WTC11 (cell line): ENCODE data around the gene CT47C1. TPM values are rescaled to one million over a fixed set of nuclear protein-coding genes. Genes with fewer than 3 reads are reported as not detected.

Source experiments
- ATAC-seq: fragments of 200-7000 bp; cut with Tn5 transposase; 2 replicates; pipeline ENCODE4 v1.10.0; 2021; ENCODE audit warnings: mild to moderate bottlenecking, moderate library complexity
- CTCF ChIA-PET: fragments of 300-600 bp; sonication (Branson Sonifier 250); formaldehyde crosslinking; loops from one replicate; lab custom pipeline; 2021; ENCODE audit warnings: antibody characterized with exemption; lab: Charles Lee
- POLR2A ChIA-PET: fragments of 350-600 bp; sonication (Branson Sonifier 250); formaldehyde crosslinking; loops from one replicate; lab custom pipeline; 2021; ENCODE audit warnings: antibody characterized with exemption; lab: Charles Lee
- DNase-seq: peaks from one replicate; pipeline ENCODE4 v3.0.0; 2021; ENCODE audit warnings: low spot score
- H3K27ac Mint-ChIP-seq: 2 replicates; pipeline ENCODE4 v1.8.0; 2021; ENCODE audit warnings: mixed read lengths
- H3K27me3 Mint-ChIP-seq: 2 replicates; pipeline ENCODE4 v1.8.0; 2021; ENCODE audit warnings: low read depth, mild to moderate bottlenecking, moderate library complexity, mixed read lengths
- H3K36me3 Mint-ChIP-seq: 2 replicates; pipeline ENCODE4 v1.8.0; 2021; ENCODE audit warnings: mixed read lengths
- H3K4me1 Mint-ChIP-seq: 2 replicates; pipeline ENCODE4 v1.8.0; 2022; ENCODE audit warnings: mixed read lengths
- H3K4me3 Mint-ChIP-seq: 2 replicates; pipeline ENCODE4 v1.8.0; 2021; ENCODE audit warnings: mild to moderate bottlenecking, moderate library complexity, mixed read lengths
- H3K9me3 Mint-ChIP-seq: 2 replicates; pipeline ENCODE4 v1.8.0; 2021; ENCODE audit warnings: mixed read lengths
- ARID4B ChIP-seq: sonication (generic); formaldehyde crosslinking; IDR thresholded peaks from 2 replicates; pipeline ENCODE4 v1.8.0; 2023; ENCODE audit warnings: missing genetic modification reagents, mild to moderate bottlenecking, borderline replicate concordance
- ETV6 ChIP-seq: sonication (generic); formaldehyde crosslinking; IDR thresholded peaks from 2 replicates; pipeline ENCODE4 v1.8.1; 2022; ENCODE audit warnings: mild to moderate bottlenecking, missing genetic modification reagents
- FOXK1 ChIP-seq: sonication (generic); formaldehyde crosslinking; IDR thresholded peaks from 2 replicates; pipeline ENCODE4 v1.8.0; 2022; ENCODE audit warnings: mild to moderate bottlenecking, moderate library complexity, missing genetic modification reagents
- KAT7 ChIP-seq: sonication (generic); formaldehyde crosslinking; IDR thresholded peaks from 2 replicates; pipeline ENCODE4 v1.8.1; 2023; ENCODE audit warnings: missing genetic modification reagents, mild to moderate bottlenecking, borderline replicate concordance
- NR1H2 ChIP-seq: sonication (generic); formaldehyde crosslinking; IDR thresholded peaks from 2 replicates; pipeline ENCODE4 v1.9.0; 2021; ENCODE audit warnings: mild to moderate bottlenecking, moderate library complexity, missing genetic modification reagents
- TCF7 ChIP-seq: sonication (generic); formaldehyde crosslinking; IDR thresholded peaks from 2 replicates; pipeline ENCODE4 v1.8.0; 2022; ENCODE audit warnings: mild to moderate bottlenecking, low read depth, missing genetic modification reagents, moderate library complexity
- TP53 ChIP-seq: sonication (generic); formaldehyde crosslinking; IDR thresholded peaks from 2 replicates; pipeline ENCODE4 v1.8.1; 2023; ENCODE audit warnings: mild to moderate bottlenecking, missing genetic modification reagents
- ZMAT4 ChIP-seq: fragments of 250-450 bp; sonication (Bioruptor Pico); IDR thresholded peaks from 2 replicates; pipeline ENCODE4 v1.9.0; 2021; ENCODE audit warnings: mild to moderate bottlenecking
- ZNF121 ChIP-seq: sonication (generic); formaldehyde crosslinking; IDR thresholded peaks from 2 replicates; pipeline ENCODE4 v1.8.0; 2023; ENCODE audit warnings: missing genetic modification reagents
- ZNF263 ChIP-seq: sonication (generic); formaldehyde crosslinking; IDR thresholded peaks from 2 replicates; pipeline ENCODE4 v1.8.1; 2022; ENCODE audit warnings: low read depth, mild to moderate bottlenecking, moderate library complexity, missing genetic modification reagents
- ZNF423 ChIP-seq: fragments of 250-450 bp; sonication (Bioruptor Pico); IDR thresholded peaks from 2 replicates; pipeline ENCODE4 v2.1.2; 2022; ENCODE audit warnings: mild to moderate bottlenecking, moderate library complexity
- ZNF671 ChIP-seq: fragments of 250-450 bp; sonication (Bioruptor Pico); IDR thresholded peaks from 2 replicates; pipeline ENCODE4 v1.8.0; 2021; ENCODE audit warnings: mild to moderate bottlenecking
- total RNA-seq: library from RNA; stranded (reverse); gene quantifications from 3 replicates; pipeline ENCODE4 v1.2.3, GENCODE V29; 2021
- TF ChIP-seq, protein P1 (sequence below): sonication (generic); formaldehyde crosslinking; IDR thresholded peaks from 2 replicates; pipeline ENCODE4 v1.8.1; 2022; ENCODE audit warnings: low read depth, mild to moderate bottlenecking, moderate library complexity, missing genetic modification reagents, borderline replicate concordance
- TF ChIP-seq, protein P2 (sequence below): sonication (generic); formaldehyde crosslinking; IDR thresholded peaks from 2 replicates; pipeline ENCODE4 v1.8.0; 2022; ENCODE audit warnings: missing genetic modification reagents
- TF ChIP-seq, protein P3 (sequence below): fragments of 250-450 bp; sonication (Bioruptor Pico); IDR thresholded peaks from 2 replicates; pipeline ENCODE4 v1.8.0; 2021; ENCODE audit warnings: mild to moderate bottlenecking
- TF ChIP-seq, protein P4 (sequence below): fragments of 250-450 bp; sonication (Bioruptor Pico); IDR thresholded peaks from 2 replicates; pipeline ENCODE4 v2.1.2; 2022; ENCODE audit warnings: mild to moderate bottlenecking, moderate library complexity
- TF ChIP-seq, protein P5 (sequence below): sonication (generic); formaldehyde crosslinking; conservative IDR thresholded peaks from 2 replicates; pipeline ENCODE4 v1.8.1; 2023; ENCODE audit warnings: mild to moderate bottlenecking, low read depth, missing genetic modification reagents, moderate library complexity
- TF ChIP-seq, protein P6 (sequence below): sonication (generic); formaldehyde crosslinking; IDR thresholded peaks from 2 replicates; pipeline ENCODE4 v1.8.1; 2023; ENCODE audit warnings: mild to moderate bottlenecking, moderate library complexity, missing genetic modification reagents

The CT47C1 gene
- total RNA-seq, 1 experiment from 2014 or later: not detected

DNA sequence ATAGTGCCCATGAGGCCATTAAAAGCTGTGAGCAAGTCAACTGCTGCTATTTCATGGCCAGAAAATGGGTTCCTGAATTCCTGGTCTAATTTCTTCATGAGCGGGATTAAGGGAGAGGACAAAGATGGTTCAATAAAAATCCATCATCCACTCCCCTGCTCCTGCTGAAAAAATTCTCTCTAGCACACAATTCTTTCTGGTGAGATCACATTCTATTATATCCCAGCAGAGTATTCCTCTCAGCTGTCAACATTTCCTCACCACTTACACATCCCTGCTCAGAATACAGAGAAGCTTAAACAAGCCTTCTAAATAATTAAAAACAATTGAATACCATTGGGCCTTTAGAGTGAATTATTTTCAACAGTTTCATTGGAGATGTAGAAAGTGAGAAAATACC, 9.5 kb downstream of the CT47C1 start:
- DNase-seq (no peak), ATAC-seq (no peak)
- Mint-ChIP-seq H3K9me3 (no peaks in the 10 kb centered on the region), H3K4me3 (no peak overlapping the region), H3K27ac (no peak overlapping the region), H3K27me3 (peaks cover 7% of the 10 kb centered on the region; the same call in 1 of the 2 replicates), H3K4me1 (no peaks in the 10 kb centered on the region), H3K36me3 (no peaks in the 10 kb centered on the region)
- no peak for TF ChIP-seq TP53 (CRISPR knock-in tag)
- no peak for TF ChIP-seq ARID4B
- TF ChIP-seq ETV6 (CRISPR knock-in tag): no peak
- no peak for TF ChIP-seq KAT7 (CRISPR knock-in tag)
- TF ChIP-seq FOXK1 (CRISPR knock-in tag): no peak
- TF ChIP-seq, protein P1, sequence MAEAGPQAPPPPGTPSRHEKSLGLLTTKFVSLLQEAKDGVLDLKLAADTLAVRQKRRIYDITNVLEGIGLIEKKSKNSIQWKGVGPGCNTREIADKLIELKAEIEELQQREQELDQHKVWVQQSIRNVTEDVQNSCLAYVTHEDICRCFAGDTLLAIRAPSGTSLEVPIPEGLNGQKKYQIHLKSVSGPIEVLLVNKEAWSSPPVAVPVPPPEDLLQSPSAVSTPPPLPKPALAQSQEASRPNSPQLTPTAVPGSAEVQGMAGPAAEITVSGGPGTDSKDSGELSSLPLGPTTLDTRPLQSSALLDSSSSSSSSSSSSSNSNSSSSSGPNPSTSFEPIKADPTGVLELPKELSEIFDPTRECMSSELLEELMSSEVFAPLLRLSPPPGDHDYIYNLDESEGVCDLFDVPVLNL: no peak
- TF ChIP-seq ZNF423 (CRISPR knock-in tag): no peak
- TF ChIP-seq, protein P2, sequence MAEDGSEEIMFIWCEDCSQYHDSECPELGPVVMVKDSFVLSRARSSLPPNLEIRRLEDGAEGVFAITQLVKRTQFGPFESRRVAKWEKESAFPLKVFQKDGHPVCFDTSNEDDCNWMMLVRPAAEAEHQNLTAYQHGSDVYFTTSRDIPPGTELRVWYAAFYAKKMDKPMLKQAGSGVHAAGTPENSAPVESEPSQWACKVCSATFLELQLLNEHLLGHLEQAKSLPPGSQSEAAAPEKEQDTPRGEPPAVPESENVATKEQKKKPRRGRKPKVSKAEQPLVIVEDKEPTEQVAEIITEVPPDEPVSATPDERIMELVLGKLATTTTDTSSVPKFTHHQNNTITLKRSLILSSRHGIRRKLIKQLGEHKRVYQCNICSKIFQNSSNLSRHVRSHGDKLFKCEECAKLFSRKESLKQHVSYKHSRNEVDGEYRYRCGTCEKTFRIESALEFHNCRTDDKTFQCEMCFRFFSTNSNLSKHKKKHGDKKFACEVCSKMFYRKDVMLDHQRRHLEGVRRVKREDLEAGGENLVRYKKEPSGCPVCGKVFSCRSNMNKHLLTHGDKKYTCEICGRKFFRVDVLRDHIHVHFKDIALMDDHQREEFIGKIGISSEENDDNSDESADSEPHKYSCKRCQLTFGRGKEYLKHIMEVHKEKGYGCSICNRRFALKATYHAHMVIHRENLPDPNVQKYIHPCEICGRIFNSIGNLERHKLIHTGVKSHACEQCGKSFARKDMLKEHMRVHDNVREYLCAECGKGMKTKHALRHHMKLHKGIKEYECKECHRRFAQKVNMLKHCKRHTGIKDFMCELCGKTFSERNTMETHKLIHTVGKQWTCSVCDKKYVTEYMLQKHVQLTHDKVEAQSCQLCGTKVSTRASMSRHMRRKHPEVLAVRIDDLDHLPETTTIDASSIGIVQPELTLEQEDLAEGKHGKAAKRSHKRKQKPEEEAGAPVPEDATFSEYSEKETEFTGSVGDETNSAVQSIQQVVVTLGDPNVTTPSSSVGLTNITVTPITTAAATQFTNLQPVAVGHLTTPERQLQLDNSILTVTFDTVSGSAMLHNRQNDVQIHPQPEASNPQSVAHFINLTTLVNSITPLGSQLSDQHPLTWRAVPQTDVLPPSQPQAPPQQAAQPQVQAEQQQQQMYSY (CRISPR knock-in tag): no peak
- TF ChIP-seq, protein P3, sequence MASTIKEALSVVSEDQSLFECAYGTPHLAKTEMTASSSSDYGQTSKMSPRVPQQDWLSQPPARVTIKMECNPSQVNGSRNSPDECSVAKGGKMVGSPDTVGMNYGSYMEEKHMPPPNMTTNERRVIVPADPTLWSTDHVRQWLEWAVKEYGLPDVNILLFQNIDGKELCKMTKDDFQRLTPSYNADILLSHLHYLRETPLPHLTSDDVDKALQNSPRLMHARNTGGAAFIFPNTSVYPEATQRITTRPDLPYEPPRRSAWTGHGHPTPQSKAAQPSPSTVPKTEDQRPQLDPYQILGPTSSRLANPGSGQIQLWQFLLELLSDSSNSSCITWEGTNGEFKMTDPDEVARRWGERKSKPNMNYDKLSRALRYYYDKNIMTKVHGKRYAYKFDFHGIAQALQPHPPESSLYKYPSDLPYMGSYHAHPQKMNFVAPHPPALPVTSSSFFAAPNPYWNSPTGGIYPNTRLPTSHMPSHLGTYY (CRISPR knock-in tag): no peak
- no peak for TF ChIP-seq ZNF263 (CRISPR knock-in tag)
- TF ChIP-seq, protein P4, sequence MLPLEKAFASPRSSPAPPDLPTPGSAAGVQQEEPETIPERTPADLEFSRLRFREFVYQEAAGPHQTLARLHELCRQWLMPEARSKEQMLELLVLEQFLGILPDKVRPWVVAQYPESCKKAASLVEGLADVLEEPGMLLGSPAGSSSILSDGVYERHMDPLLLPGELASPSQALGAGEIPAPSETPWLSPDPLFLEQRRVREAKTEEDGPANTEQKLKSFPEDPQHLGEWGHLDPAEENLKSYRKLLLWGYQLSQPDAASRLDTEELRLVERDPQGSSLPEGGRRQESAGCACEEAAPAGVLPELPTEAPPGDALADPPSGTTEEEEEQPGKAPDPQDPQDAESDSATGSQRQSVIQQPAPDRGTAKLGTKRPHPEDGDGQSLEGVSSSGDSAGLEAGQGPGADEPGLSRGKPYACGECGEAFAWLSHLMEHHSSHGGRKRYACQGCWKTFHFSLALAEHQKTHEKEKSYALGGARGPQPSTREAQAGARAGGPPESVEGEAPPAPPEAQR: no peak
- TF ChIP-seq ZNF671 (CRISPR knock-in tag): no peak
- no peak for TF ChIP-seq TCF7 (CRISPR knock-in tag)
- TF ChIP-seq NR1H2: no peak
- ChIA-PET CTCF (no interaction called here), POLR2A (no interaction called here)

GRCh38 chrX:119084766-119085165, 12.0 kb downstream of the CT47C1 start:
- ATAC-seq: no peak
- Mint-ChIP-seq H3K27ac (no peak overlapping the region), H3K27me3 (peaks cover 22% of the 10 kb centered on the region), H3K36me3 (no peaks in the 10 kb centered on the region), H3K9me3 (no peaks in the 10 kb centered on the region), H3K4me3 (no peak overlapping the region), H3K4me1 (no peaks in the 10 kb centered on the region)
- ChIA-PET CTCF (no interaction called here), POLR2A (no interaction called here)
- no peak for DNase-seq
- TF ChIP-seq ZNF121 (CRISPR knock-in tag) (no peak), ZMAT4 (CRISPR knock-in tag) (no peak), TCF7 (CRISPR knock-in tag) (no peak)
- TF ChIP-seq, protein P5, sequence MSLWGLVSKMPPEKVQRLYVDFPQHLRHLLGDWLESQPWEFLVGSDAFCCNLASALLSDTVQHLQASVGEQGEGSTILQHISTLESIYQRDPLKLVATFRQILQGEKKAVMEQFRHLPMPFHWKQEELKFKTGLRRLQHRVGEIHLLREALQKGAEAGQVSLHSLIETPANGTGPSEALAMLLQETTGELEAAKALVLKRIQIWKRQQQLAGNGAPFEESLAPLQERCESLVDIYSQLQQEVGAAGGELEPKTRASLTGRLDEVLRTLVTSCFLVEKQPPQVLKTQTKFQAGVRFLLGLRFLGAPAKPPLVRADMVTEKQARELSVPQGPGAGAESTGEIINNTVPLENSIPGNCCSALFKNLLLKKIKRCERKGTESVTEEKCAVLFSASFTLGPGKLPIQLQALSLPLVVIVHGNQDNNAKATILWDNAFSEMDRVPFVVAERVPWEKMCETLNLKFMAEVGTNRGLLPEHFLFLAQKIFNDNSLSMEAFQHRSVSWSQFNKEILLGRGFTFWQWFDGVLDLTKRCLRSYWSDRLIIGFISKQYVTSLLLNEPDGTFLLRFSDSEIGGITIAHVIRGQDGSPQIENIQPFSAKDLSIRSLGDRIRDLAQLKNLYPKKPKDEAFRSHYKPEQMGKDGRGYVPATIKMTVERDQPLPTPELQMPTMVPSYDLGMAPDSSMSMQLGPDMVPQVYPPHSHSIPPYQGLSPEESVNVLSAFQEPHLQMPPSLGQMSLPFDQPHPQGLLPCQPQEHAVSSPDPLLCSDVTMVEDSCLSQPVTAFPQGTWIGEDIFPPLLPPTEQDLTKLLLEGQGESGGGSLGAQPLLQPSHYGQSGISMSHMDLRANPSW (CRISPR knock-in tag): no peak
- TF ChIP-seq, protein P6, sequence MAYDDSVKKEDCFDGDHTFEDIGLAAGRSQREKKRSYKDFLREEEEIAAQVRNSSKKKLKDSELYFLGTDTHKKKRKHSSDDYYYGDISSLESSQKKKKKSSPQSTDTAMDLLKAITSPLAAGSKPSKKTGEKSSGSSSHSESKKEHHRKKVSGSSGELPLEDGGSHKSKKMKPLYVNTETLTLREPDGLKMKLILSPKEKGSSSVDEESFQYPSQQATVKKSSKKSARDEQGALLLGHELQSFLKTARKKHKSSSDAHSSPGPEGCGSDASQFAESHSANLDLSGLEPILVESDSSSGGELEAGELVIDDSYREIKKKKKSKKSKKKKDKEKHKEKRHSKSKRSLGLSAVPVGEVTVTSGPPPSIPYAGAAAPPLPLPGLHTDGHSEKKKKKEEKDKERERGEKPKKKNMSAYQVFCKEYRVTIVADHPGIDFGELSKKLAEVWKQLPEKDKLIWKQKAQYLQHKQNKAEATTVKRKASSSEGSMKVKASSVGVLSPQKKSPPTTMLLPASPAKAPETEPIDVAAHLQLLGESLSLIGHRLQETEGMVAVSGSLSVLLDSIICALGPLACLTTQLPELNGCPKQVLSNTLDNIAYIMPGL (CRISPR knock-in tag): no peak
